HG03354 (cell line): Measurements from ENCODE around the gene WAS.
"Not testable (repeated sequence)": the region's sequence is repeated elsewhere in the genome, so short reads cannot be mapped to it uniquely, and the experiment has no call there.

Experiments
- ATAC-seq: cut with Tn5 transposase; IDR thresholded peaks from one replicate; pipeline ENCODE4 v1.9.1; 2021; ENCODE audit warnings: mild to moderate bottlenecking; ENCODE audit not compliant: unreplicated experiment, poor library complexity, severe bottlenecking

WAS gene

DNA sequence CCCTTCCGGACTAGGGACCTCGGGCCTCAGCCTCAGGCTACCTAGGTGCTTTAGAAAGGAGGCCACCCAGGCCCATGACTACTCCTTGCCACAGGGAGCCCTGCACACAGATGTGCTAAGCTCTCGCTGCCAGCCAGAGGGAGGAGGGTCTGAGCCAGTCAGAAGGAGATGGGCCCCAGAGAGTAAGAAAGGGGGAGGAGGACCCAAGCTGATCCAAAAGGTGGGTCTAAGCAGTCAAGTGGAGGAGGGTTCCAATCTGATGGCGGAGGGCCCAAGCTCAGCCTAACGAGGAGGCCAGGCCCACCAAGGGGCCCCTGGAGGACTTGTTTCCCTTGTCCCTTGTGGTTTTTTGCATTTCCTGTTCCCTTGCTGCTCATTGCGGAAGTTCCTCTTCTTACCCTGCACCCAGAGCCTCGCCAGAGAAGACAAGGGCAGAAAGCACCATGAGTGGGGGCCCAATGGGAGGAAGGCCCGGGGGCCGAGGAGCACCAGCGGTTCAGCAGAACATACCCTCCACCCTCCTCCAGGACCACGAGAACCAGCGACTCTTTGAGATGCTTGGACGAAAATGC is at the start of gene WAS:
Gene WAS (plus strand): TSS at position 389 of the 572 bp plus-strand sequence. CDS start 55 bp downstream, at position 444.
- ATAC-seq, result peak; percentile 89

DNA sequence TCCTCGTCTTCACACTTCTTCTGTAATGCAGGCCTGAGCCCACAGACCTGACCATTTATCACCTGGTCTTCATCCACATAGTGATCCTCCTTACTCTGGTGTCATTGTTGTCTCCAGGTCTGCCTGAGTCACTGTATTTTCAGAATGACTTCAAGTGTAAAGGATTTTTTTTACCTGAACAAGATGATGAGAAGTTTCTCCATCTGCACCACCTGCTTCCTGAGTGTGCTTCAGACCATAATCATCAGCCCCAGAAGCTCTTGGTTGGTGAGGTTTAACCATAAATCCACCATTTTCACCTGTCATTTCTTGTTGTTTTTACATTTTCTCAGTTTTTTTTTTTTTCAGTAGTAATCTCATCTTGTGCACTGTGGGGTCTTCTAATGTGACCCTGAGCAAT is 47.3 kb upstream of the WAS start:
- ATAC-seq, result no peak

DNA sequence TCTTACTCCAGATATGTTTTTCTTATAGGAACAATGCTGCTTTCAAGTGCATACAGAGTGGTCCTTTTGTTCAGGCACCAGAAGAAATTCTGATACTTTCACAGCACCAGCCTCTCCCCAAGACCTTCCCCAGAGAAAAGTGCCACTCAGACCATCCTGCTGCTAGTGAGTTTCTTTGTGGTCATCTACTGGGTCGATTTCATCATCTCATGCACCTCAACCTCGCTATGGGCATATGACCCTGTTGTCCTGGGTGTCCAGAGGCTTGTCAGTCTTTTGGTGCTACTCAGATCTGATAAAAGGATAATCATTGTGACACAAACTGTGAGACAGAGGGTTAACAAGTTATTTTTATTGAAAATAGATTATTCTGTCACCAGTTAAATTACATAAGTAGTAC is 46.8 kb upstream of the WAS start:
- ATAC-seq, result no peak

DNA sequence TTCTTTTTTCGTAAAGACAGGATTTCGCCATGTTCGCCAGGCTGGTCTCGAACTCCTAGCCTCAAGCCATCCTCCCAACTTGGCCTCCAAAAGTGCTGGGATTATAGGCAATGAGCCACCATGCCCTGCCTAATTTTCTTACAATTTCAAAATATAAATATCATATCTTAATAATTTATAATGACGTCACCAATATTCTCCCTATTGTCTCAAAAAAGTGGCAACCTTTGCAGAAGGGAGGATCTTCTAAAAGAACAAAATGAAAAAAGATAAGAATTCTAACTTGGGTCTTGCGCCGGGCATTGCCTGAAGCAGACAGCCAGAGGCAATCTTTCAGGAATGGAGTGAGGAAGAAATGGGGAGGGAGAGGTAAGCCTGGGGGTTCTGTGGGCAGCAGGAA is 37.9 kb upstream of the WAS start:
- ATAC-seq, result no peak

DNA sequence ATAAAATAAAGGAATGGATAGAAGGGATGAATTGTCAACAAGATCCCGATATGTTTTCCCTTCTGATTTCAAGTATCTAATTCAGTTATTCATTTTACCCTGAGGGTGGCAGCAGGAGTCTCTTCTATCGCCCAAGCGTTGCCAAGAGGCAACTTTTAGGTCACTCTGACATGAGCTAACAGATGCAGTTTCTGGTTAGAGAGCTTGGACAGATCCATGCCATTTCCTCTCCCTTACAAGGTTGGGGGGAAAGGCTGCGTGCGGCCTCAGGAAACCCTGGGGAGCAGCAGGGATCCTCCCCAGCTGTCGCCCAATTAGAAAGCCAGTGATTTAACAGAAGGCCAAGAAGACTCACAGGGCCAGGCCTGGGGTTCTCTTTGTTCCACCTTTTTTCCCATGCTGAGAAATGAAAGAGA is 35.3 kb upstream of the WAS start:
- no peak for ATAC-seq

DNA sequence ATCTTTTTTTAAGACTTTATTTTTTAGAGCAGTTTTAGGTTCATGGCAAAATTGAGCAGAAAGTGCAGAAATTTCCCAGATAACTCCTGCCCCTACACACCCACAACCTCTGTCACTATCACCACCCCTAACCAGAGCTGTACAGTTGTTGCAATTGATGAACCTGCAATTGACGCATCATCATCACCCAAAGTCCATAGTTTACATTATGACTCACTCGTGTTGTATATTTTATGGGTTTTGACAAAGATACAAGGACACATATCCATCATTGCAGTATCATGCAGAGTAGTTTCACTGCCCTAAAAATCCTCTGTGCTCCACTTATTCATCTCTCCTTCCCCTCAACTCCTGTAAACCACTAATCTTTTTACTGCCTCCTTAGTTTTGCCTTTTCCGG is 34.5 kb upstream of the WAS start:
- no peak for ATAC-seq

DNA sequence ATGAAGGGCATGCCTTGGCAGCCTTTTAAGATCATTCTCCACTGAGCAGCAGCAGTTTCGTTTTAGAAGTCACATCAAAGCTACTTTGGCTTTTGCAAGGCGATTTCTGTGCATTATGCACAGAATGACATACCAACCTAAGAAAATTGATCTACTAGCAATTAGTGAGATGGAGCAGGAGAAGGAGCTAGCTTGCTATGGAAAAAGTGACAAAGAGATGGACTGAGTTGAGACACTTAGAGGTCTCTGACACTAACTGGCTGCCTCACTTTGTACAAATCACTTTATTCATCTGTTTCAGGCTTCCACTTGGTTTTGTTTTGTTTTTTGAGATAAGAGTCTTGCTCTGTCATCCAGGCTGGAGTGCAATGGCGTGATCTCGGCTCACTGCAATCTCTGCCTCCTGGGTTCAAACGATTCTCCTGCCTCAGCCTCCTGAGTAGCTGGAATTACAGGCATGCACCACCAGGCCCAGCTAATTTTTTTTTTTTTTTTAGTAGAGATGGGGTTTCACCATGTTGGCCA is 31.5 kb upstream of the WAS start:
- not testable (repeated sequence) for ATAC-seq

DNA sequence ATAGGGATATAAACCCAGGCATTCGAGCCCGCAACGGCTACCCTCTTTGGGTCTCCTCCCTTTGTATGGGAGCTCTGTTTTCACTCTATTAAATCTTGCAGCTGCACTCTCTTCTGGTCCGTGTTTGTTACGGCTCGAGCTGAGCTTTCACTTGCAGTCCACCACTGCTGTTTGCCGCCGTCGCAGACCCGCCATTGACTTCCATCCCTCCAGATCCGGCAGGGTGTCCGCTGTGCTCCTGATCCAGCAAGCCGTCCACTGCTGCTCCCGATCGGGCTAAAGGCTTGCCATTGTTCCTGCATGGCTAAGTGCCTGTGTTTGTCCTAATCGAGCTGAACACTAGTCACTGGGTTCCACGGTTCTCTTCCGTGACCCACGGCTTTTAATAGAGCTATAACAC is 28.9 kb upstream of the WAS start:
- not testable (repeated sequence) for ATAC-seq

DNA sequence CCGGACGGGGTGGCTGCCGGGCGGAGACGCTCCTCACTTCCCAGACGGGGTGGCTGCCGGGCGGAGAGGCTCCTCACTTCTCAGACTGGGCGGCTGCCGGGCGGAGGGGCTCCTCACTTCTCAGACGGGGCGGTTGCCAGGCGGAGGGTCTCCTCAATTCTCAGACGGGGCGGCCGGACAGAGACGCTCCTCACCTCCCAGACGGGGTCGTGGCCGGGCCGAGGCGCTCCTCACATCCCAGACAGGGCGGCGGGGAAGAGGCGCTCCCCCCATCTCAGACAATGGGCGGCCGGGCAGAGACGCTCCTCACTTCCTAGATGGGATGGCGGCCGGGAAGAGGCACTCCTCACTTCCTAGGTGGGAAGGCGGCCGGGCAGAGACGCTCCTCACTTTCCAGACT is 23.9 kb upstream of the WAS start:
- ATAC-seq, result not testable (repeated sequence)

DNA sequence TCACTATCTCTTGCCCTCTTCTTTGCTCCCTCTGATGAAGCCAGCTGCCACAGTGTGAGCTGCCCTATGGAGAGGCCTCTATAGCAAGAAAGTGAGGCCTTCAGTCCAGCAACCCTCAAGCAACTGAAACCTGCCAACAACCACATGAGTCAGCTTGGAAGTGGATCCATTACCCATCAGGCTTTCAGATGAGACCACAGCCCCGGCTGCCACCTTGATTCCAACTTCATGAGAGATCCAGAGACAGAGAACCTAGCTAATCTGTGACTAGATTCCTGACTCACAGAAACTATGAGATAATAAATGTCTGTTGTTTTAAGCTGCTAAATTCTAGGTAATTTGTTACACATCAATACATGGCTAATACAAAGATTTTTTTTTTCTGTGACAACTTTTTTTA is 20.4 kb upstream of the WAS start:
- no peak for ATAC-seq

DNA sequence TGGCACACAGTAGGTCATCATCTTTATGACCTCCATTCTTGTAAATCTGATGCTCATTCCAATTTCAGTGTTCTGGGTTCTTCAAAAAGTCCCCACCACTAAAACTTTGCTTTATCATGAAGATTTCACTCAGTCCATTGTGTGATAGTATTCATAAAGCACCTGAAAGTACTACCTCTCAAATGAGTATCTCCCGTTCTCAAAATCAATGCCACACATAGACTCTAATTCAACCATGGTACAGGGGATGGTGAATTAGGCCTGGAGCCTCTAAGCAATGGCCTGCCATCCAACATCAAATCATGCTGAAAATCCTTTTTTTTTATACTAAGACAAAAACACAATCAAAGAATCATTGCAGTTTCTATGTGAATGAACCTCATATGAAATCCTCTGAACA is 19.4 kb upstream of the WAS start:
- no peak for ATAC-seq

DNA sequence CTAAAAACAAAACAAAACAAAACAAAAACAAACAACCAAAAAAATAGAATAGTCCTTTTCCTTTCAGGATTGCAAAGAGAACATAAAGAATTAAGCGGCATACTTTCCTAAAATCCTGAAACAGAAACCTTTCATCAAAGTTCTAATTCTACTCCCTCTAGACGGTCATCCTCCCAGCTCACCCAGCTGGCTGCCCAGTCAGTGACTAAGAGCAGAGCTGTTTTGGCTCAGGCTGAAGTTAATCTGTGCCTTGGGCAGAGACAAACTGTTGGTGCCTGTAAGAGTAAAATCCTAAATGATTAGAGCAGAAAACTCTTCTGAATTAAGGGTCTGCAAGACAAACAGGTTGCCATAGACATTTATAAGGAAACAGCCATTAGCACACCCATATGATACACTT is 17.6 kb upstream of the WAS start:
- ATAC-seq, result no peak

DNA sequence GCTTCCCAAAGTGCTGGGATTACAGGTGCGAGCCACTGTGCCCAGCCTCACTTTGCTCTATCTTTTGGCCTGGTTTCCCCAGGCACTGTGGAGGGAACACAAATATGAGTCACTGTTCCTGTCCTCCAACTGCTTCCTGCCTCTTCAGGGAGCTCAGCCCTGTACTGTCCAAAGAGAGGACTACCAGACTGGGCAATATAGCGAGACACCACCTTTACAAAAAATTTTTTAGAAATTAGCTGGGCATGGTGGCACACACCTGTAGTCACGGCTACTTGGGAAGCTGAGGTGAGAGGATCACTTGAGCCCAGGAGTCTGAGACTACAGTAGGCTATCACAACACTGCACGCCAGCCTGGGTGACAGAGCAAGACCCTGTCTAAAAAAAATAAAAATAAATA is 16.9 kb upstream of the WAS start:
- no peak for ATAC-seq

DNA sequence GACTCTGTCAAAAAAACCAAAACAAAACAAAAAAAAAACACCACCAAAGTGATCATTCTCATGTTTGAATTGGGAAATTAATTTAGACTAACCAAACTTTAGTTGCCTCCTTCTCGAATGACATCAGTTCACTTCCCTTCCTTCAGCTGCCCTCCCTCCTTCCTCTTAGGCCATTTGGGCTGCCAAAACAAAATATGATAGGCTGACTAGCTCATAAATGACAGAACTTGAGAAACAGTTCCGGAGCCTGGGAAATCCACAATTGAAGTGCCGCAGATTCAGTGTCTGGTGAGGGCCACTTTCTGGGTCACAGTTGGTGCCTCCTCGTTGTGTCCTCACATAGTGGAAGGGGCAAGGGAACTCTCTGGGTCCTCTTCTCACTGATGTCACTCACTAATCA is 16.1 kb upstream of the WAS start:
- no peak for ATAC-seq

DNA sequence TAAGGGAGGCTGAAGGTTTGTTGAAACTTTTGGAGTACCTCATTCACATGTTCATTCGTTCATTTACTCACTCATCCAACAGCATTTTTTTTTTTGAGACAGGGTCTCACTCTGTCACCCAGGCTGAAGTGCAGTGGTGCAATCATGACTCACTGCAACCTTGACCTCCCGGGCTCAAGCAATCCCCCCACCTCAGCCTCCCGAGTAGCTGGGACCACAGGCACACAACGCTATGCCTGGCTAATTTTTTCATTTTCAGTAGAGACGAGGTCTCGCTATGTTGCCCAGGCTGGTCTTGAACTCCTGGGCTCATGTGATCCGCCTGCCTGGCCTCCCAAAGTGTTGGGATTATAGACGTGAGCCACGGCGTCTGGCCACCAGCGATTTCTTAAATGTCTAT is 15.4 kb upstream of the WAS start:
- ATAC-seq, result not testable (repeated sequence)

DNA sequence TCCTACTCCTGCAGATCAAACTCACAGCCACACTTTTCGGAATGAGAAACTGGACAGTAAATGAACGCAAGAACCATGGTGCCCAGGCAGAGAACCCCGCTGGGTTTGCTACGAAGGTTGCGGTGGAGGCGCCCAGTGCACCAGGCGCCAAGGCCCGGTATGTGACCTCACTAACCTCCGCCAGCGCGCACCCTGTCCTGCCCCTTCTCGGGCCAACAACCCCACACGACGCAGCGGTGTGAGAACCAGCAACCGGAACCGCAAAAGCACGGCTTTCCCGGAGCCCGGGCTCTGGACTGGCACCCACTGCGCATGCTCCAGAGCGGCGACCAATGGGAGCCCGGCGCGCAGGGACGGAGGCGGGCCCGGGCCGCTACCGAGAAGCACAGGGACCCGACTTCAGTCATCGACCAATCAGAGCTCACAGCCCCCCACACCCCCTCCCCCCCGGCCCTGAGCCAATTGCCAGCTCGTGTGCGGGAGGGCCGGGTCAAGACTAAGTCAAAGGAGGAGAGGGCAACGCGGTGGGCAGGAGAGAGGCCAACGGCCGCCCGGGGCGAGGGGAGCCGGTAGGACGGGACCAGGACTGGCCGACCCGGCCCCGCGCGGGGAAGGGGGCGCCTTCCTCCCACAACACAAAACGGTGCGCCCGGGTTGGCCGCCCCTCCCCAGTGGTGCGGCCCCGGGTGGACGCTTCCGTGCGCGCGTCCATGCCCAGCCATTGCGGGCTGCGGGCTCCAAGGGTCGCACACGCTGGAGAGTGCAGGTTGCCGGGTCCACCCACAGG is 7.3 kb upstream of the WAS start:
- peak; percentile 89 for ATAC-seq

DNA sequence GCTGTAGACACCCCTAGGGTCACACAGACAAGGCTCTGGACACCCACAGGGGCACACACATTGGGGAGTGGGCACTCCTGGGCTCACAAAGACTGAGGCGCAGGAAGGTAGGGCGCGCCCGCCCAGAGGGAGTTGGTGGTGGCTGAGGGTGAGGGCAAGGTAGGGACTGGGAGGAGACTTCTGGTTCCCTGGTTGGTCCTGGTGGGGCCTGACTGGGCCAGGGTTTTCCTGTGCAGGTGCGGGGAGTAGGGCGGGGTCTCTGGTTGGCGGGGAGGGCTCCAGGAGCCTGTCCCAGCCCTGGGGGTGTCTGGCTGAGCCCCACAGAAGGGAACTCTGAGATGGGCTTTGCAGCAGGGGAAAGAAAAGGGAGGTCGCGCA is 6.7 kb upstream of the WAS start:
- peak; percentile 14 for ATAC-seq

DNA sequence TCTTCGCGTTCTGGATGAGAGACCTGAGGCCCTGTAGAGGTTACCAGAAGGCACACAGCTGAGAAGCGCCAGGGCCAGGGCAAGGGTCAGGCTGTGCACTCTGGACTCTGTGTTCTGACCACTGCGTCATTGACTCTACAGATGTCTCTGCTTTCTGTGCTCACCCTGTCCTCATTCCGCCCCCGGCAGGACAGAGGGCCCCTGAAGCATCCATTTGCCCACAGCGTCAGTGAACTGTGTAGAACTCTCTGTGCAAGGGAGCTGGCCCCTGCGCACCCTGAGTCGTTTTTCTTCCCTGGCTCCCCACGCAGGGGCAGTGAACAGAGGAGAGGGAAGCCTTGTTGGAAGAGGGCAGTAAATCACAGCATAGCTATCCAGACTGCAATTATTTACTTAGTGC is 6.1 kb upstream of the WAS start:
- ATAC-seq, result no peak

DNA sequence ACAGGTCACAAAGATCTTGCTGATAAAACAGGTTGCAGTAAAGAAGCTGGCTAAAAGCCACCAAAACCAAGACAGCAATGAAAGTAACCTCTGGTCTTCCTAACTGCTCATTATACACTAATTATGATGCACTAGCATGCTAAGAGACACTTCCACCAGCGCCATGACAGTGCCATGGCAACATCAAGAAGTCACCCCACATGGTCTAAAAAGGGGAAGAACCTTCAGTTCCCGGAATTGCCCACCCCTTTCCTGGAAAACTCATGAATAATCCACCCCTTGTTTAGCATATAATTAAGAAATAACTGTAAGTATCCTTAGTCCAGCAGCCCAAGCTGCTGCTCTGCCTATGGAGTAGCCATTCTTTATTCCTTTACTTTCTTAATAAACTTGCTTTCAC is 3.1 kb upstream of the WAS start:
- not testable (repeated sequence) for ATAC-seq

DNA sequence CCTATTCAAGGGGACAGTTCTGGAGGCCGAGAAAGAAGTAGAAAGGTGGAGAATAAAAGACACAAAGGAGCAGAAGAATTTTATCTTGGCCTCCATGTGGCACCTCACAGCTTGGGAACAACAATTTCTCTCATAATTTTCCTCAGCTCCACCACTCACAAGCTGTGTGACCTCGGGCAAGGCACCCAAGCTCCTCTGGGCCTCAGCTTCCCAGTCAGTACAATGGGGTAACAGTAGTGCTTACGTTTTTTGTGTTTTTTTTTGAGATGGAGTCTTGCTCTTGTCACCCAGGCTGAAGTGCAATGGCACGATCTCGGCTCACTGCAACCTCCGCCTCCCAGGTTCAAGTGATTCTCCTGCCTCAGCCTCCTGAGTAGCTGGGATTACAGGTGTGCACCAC is 2.7 kb upstream of the WAS start:
- not testable (repeated sequence) for ATAC-seq

DNA sequence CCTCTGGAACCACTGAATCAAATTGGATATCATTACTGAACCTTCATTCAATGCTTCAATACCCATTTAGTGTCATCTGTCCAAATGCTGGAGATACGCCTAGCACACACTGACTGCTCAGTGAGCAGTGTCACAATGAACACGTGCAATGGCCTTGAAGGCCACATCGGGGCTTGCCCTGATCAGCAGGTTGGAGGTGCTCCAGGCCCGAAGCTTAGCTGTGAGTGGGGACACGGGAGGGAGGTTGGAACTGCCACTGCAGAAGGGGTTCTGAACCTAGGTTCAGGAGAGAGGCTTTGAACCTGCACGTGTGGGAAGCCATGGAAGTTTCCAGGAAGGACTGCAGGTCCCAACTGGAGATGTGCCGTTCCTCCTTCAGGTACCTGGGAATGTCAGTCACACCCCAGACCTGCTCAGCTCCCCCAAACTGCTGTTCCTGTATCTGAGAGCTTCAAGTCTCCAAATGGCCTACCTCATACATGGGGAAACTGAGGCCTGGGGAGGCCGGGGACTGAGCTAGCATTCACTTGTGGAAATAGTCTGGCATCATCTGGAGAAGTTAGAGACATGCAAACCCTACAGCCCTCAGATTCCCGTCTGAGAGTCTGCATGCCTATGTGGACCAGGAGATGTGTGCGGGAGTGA is 1.9 kb upstream of the WAS start:
- ATAC-seq, result no peak
